Ectodermal cell (in vitro differentiated cells): Measurements from ENCODE around the gene SLC22A8. TPM values are rescaled to one million over a fixed set of nuclear protein-coding genes. Genes with fewer than 3 reads are reported as not detected.
"Not testable (repeated sequence)": the region's sequence is repeated elsewhere in the genome, so short reads cannot be mapped to it uniquely, and the experiment has no call there.

Experiments used
- H3K27ac ChIP-seq: 2 replicates; pipeline ENCODE4 v1.7.0; 2013; ENCODE audit warnings: mild to moderate bottlenecking, low read depth, low read length; ENCODE audit not compliant: insufficient read depth, poor library complexity, severe bottlenecking
- H3K27me3 ChIP-seq: 2 replicates; pipeline ENCODE4 v1.7.0; 2013; ENCODE audit warnings: mild to moderate bottlenecking, low read length; ENCODE audit not compliant: insufficient read depth, control insufficient read depth, poor library complexity, severe bottlenecking
- H3K36me3 ChIP-seq: one replicate; pipeline ENCODE4 v1.7.0; 2013; ENCODE audit warnings: low read length; ENCODE audit not compliant: control insufficient read depth, insufficient read depth
- H3K4me1 ChIP-seq: one replicate; pipeline ENCODE4 v1.7.0; 2013; ENCODE audit warnings: low read length; ENCODE audit not compliant: control insufficient read depth, insufficient read depth
- H3K4me3 ChIP-seq: 2 replicates; pipeline ENCODE4 v1.7.0; 2013; ENCODE audit warnings: low read depth, low read length, control low read depth; ENCODE audit not compliant: insufficient read depth
- H3K9me3 ChIP-seq: 2 replicates; pipeline ENCODE4 v1.7.0; 2013; ENCODE audit warnings: mild to moderate bottlenecking, low read length, moderate library complexity; ENCODE audit not compliant: control insufficient read depth
- whole genome bisulfite sequencing, 2 experiments: methylation state at CpG; one replicate each; pipeline ENCODE4 v1.1.7; 2013; ENCODE audit warnings: missing lambda C conversion rate in 2 of 2; 5-methylcytosine and 5-hydroxymethylcytosine counted together
- polyA plus RNA-seq, 4 experiments: library from polyadenylated mRNA; stranded (reverse); fragments of 50-300 nt; gene quantifications; one replicate each; pipeline ENCODE4 v1.2.3, GENCODE V29; 2013

SLC22A8 gene, protein sequence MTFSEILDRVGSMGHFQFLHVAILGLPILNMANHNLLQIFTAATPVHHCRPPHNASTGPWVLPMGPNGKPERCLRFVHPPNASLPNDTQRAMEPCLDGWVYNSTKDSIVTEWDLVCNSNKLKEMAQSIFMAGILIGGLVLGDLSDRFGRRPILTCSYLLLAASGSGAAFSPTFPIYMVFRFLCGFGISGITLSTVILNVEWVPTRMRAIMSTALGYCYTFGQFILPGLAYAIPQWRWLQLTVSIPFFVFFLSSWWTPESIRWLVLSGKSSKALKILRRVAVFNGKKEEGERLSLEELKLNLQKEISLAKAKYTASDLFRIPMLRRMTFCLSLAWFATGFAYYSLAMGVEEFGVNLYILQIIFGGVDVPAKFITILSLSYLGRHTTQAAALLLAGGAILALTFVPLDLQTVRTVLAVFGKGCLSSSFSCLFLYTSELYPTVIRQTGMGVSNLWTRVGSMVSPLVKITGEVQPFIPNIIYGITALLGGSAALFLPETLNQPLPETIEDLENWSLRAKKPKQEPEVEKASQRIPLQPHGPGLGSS
- not detected for polyA plus RNA-seq (2013, experiment 1 of 4)
- polyA plus RNA-seq (2013, experiment 2 of 4): not detected
- polyA plus RNA-seq (2013, experiment 3 of 4): not detected
- polyA plus RNA-seq (2013, experiment 4 of 4): not detected

DNA sequence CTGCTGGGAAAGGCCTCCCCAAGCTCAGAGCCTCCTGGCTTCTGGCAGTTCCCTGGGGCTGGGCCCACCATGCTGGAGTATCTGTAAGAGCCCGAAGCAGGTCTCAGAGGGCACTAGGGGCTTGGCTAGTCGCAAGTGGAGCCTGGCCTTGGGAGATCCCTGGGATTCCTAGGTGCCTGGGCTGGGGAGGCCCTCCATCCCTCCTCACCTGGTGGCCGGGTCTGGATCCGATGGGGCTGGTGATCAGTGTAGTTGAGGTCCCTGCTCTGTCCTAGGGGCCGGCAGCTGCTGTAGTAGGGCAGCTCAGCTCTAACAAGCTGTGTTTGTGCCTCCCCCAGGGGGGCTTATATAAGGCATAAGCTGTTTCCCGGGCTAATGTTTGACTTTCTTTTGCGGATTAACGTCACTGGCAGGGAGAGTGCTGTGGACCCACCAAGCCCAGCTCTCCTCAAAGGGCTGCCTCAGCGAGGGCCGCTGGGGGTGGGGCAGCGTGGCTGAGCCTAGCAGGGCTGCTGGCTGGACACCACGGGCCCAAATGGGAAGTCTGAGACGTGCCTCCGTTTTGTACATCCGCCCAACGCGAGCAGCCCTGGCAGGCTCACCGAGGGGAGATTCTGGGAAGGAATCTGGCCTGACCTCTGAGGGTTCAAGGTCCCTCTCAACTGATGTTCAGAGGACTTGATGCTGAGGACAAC lies at the start of gene SLC22A8:
TSS of gene SLC22A8 (minus strand) at position 321 of the 695 bp plus-strand sequence. CDS start 883 bp downstream, outside the sequence.
- Histone ChIP-seq H3K27ac (no peak within 1 kb of the TSS), H3K4me3 (no peak within 1 kb of the TSS), H3K4me1 (peaks cover 25% of the 10 kb centered on the region), H3K27me3 (no peaks in the 10 kb centered on the region), H3K36me3 (no peaks in the 10 kb centered on the region), H3K9me3 (no peaks in the 10 kb centered on the region)
- 56 to 57% methylated on average over 18 of the region's 18 CpGs for WGBS, 2 experiments

DNA sequence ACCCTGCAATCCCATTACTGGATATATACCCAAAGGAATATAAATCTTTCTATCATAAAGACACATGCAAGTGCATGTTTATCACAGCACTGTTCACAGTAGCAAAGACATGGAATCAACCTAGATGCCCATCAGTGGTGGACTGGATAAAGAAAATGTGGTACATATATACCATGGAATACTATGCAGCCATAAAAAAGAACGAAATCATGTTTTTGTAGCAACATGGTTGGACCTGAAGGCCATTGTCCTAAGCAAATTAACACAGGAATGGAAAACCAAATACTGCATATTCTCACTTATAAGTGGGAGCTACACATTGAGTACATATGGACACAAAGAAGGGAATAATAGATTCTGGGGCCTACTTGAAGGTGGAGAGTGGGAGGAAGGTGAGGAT lies 30.6 kb upstream of the SLC22A8 start:
- H3K4me1 ChIP-seq: not testable (repeated sequence)
- WGBS, 2 experiments: 89 to 92% methylated on average over 1 of the region's 1 CpG

DNA sequence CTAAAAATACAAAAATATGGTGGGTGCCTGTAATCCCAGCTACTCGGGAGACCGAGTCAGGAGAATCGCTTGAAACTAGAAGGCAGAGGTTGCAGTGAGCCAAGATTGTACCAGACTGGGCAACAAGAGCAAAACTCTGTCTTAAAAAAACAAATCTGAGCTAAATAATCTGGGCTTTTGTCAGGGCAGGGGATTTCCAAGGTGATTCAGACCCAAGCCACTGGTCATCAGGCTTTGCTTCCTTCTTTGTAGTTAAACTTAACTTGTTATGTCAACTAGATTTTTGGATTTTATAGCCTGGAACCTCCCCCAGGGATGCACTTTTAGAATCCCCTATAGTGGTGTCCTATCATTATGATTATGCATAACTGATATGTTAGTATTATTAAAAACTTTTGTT lies 27.0 kb upstream of the SLC22A8 start:
- no peak overlapping the region for H3K27ac ChIP-seq
- H3K36me3 ChIP-seq: no peaks in the 10 kb centered on the region
- H3K27me3 ChIP-seq: no peaks in the 10 kb centered on the region
- no peaks in the 10 kb centered on the region for H3K9me3 ChIP-seq
- 82 to 95% methylated on average over 3 of the region's 3 CpGs for WGBS, 2 experiments
- no peaks in the 10 kb centered on the region for H3K4me1 ChIP-seq
- H3K4me3 ChIP-seq: no peak overlapping the region

More for the DNA sequence above, 30.6 kb upstream of the SLC22A8 start:
- H3K9me3 ChIP-seq, H3K4me3 ChIP-seq, H3K36me3 ChIP-seq, H3K27me3 ChIP-seq, H3K27ac ChIP-seq: not testable (repeated sequence)

DNA sequence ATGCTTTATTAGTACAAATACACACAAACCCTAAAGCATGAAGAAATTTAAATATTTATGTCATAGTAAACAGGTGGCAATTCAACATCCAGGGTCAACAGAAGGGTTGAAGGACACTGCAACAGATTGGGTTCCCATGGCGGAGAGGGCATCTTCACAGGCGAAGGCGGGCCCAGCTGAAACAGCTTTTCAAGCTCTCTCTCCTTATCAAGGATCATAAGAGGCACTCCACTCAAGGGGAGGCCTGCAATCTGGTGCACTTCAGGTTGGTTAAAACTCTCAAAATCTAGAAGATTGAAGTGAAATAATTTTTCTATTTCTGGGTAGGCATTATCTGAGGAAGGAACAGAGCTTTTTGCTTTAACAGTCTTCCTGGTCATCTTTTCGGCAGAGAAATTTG lies 16.8 kb upstream of the SLC22A8 start:
- Histone ChIP-seq H3K27ac (no peak overlapping the region), H3K4me1 (no peaks in the 10 kb centered on the region), H3K4me3 (no peak overlapping the region), H3K36me3 (no peaks in the 10 kb centered on the region), H3K9me3 (no peaks in the 10 kb centered on the region), H3K27me3 (no peaks in the 10 kb centered on the region)
- 96 to 98% methylated on average over 4 of the region's 4 CpGs for WGBS, 2 experiments

DNA sequence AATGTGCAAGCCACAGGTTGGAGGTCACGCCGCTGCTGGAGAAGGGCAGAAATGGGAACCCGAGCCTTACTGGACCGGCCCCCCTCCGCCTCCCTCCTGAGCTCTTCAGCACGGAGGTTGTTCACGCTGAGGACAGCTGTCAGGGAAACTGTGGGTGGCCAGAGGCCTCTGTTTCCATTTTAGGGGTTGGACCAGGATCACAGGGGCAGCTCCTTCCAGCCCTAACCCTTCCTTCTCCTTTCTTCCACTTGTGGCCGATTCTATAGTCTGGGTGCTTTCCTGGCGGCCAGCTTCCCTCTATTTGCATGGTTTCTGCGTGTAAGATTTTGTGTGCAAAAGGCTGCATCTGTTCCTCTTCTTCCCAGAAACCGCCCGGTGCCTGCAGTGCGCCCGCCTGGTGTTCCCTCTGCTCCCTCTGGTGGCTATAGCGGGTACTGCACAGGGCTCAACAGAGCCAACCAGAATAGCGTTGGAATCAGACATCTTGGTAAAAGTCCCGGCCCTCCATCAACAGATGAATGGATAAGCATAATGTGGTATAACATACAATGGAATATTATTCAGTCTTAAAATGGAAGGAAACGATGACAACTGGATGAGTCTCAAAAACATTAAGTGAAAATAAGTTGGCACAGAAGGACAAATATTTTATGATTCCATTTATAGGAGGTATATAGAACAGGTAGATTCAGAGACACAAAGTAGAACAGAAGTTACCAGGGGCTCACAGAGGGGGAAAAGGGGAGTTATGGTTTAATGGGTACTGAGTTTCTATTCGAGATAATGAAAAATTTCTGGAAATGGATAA lies 8.4 kb upstream of the SLC22A8 start:
- H3K9me3 ChIP-seq: no peaks in the 10 kb centered on the region
- H3K4me3 ChIP-seq: no peak overlapping the region
- H3K27ac ChIP-seq: no peak overlapping the region
- 16 to 22% methylated on average over 19 of the region's 19 CpGs for WGBS, 2 experiments
- H3K36me3 ChIP-seq: no peaks in the 10 kb centered on the region
- H3K4me1 ChIP-seq: peaks cover 7% of the 10 kb centered on the region
- no peaks in the 10 kb centered on the region for H3K27me3 ChIP-seq

DNA sequence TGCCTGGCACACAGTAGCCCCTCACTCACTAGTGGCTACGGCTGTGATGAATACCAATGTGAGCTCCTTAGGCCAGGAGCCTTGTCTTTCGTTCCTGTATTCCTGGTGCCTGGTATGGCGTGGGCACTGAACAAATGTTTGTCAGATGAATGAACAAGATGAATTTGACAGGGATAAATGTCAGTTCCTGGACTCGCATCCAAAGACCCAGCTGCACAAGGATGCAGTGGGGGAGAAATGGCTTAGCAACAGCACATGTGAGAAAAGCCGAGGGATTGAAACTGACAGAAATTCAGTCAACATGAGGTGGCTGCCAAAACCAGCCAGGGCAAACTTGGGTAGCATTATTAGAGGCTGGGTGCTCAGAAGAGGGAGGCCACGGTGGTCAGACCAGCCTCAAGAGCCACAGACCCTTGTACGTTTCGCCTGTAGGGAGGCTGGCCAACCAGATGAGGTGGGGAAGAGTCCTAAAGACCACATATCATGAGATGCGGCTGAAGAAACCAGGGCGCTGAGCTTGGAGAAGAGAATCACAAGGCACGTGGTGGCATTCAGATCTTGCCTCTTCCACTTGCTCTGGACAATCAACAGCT lies 7.7 kb upstream of the SLC22A8 start:
- WGBS, 2 experiments: 89 to 92% methylated on average over 11 of the region's 11 CpGs

DNA sequence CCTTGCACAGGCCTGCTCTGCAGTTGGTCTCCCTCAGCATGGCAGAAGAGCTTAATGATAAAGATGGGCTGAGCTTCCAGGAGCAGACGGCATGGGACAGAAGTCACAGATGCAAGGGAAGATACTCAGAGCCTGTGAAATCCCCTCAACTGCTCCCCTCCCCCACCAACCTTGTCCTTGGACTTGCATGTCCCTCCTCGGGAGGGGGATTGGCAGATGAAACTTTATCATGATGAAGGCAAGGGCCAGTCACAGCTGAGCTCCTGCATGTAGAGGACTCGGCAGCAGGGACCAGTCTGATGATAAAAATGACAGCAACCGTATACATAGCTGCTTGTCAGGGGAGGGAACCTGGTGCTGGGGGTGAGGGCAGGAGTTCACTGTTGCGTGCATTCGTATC lies 6.8 kb upstream of the SLC22A8 start:
- Histone ChIP-seq H3K4me1 (peaks cover 12% of the 10 kb centered on the region), H3K4me3 (no peak overlapping the region), H3K27ac (no peak overlapping the region), H3K27me3 (no peaks in the 10 kb centered on the region), H3K36me3 (no peaks in the 10 kb centered on the region), H3K9me3 (no peaks in the 10 kb centered on the region)
- WGBS, 2 experiments: 77 to 85% methylated on average over 6 of the region's 6 CpGs

More for the DNA sequence above, 7.7 kb upstream of the SLC22A8 start:
- Histone ChIP-seq H3K27ac (no peak overlapping the region), H3K27me3 (no peaks in the 10 kb centered on the region), H3K4me3 (no peak overlapping the region), H3K36me3 (no peaks in the 10 kb centered on the region), H3K4me1 (peaks cover 7% of the 10 kb centered on the region), H3K9me3 (no peaks in the 10 kb centered on the region)

DNA sequence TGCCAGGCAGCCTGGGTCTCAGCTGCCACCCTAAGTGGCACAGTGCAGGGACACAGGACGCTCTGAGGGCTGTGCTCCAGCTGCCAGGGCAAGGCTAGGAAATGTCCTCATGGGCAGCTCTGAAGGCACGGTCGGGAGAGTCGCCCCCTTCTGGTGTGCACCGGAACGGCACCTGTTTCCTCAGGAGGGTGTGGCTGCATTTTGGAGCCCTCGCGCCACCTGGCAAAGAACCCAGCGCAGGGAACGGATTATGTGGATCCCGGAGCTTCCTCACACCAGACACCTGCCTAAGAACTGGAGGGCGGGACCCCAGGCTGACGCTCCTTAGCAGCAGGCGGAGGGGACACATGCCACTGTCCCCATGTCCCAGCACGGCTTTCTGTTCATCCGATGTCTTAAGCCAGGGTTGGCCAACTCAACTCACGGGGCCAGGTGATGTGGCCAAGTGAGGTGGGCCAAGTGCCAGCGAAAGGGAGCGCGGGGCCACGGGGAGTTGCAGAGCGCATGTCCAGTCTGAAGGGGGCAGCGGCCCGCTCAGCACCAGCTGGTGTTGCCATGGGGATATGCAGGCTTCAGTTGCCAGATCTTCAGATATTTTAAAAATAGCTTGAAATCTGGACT lies 5.1 kb upstream of the SLC22A8 start:
- WGBS, 2 experiments: 67 to 72% methylated on average over 24 of the region's 24 CpGs
- H3K27me3 ChIP-seq: no peaks in the 10 kb centered on the region
- H3K36me3 ChIP-seq: no peaks in the 10 kb centered on the region
- H3K27ac ChIP-seq: no peak overlapping the region
- H3K4me1 ChIP-seq: peaks cover 26% of the 10 kb centered on the region
- no peaks in the 10 kb centered on the region for H3K9me3 ChIP-seq
- H3K4me3 ChIP-seq: no peak overlapping the region

DNA sequence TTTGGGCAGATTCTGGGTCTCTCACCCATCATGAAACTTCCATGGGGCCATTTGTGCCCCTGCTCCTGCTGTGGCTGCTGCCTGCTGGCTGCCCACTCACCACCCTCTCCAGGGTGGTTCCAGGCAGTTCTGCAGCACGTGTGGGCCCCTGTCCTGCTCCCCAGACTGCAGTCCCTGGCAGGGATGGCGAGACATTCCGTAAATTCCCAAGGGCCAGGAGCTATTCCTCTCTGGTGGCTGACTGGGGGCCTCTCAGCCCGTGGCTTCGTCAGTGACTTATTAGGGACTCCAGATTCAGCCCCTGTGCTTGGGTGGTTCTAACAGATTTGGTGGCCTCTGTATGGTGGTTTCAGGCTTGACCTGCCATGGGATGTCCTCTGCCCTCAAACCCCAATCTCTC lies 3.9 kb upstream of the SLC22A8 start:
- H3K9me3 ChIP-seq: no peaks in the 10 kb centered on the region
- no peak overlapping the region for H3K4me3 ChIP-seq
- 77 to 81% methylated on average over 5 of the region's 5 CpGs for WGBS, 2 experiments
- H3K27ac ChIP-seq: no peak overlapping the region
- peaks cover 31% of the 10 kb centered on the region for H3K4me1 ChIP-seq
- H3K36me3 ChIP-seq: no peaks in the 10 kb centered on the region
- no peaks in the 10 kb centered on the region for H3K27me3 ChIP-seq
